ENCODE measurements around the gene MARVELD3. TPM values are rescaled to one million over a fixed set of nuclear protein-coding genes. Genes with fewer than 3 reads are reported as not detected.
A peak's percentile ranks its signal among the peaks of the same experiment; 100 is the strongest.

MARVELD3 gene
- total RNA-seq, 2 donors from 2014 or later: 51.0 to 79.0 TPM

DNA sequence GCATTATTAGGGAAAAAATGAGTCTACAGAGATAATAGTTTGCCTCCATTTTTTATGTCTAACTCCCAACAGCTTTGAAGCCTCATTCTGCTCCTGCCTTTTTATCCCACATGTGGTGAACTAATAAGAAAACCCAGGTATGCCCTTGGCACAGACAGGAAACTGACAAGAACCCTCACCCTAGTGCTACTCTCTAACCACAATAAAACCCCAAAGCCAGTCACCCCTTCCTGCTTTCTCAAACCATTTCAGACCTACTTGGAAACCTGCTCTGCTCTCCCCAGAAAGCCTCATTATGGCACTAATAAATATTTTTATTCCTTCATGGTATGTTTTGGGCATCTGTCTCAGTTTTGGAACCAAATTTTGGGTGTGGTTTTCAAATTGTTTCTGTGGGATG, 3.9 kb upstream of the MARVELD3 start:
- Histone ChIP-seq H3K9me3 (no peaks in the 10 kb centered on the region), H3K27me3 (peaks cover 10% of the 10 kb centered on the region), H3K4me3 (no peak overlapping the region), H3K9ac (ENCODE audit: low read depth in 2 of 2, low read length in 2 of 2) (no peak overlapping the region), H3K27ac (no peak overlapping the region), H3K4me1 (no peaks in the 10 kb centered on the region), H3K36me3 (no peaks in the 10 kb centered on the region)
- intact Hi-C loops (cut with DNase I): no loop called here
- TF ChIP-seq, protein P1, sequence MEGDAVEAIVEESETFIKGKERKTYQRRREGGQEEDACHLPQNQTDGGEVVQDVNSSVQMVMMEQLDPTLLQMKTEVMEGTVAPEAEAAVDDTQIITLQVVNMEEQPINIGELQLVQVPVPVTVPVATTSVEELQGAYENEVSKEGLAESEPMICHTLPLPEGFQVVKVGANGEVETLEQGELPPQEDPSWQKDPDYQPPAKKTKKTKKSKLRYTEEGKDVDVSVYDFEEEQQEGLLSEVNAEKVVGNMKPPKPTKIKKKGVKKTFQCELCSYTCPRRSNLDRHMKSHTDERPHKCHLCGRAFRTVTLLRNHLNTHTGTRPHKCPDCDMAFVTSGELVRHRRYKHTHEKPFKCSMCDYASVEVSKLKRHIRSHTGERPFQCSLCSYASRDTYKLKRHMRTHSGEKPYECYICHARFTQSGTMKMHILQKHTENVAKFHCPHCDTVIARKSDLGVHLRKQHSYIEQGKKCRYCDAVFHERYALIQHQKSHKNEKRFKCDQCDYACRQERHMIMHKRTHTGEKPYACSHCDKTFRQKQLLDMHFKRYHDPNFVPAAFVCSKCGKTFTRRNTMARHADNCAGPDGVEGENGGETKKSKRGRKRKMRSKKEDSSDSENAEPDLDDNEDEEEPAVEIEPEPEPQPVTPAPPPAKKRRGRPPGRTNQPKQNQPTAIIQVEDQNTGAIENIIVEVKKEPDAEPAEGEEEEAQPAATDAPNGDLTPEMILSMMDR (IDR thresholded peaks at IDR 0.05): no peak
- no peak for DNase-seq

DNA sequence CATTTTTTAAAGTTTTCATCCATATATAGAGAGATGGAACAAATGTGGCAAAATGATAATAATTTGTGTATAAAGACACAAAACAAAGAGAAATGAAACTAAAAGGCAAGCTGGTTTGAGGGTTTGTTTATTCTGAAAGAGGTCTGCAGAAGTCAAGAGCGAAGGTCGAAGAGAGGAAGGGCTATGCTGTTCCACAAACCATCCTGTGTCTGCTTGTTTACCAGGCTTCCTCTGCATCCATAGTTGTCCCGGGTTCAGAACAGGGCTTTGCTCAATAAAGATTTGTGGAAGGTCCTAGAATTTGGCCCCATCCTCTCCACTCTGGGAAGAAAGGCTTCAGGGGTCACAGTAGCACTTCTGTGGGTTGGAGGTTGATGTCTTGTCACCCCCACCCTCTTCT, 2.4 kb upstream of the MARVELD3 start:
- H3K27me3 ChIP-seq: peaks cover 10% of the 10 kb centered on the region
- H3K36me3 ChIP-seq: no peaks in the 10 kb centered on the region
- no peaks in the 10 kb centered on the region for H3K4me1 ChIP-seq
- no peak overlapping the region for H3K27ac ChIP-seq
- intact Hi-C loops (cut with DNase I): no loop called here
- no peak for DNase-seq
- no peaks in the 10 kb centered on the region for H3K9me3 ChIP-seq
- H3K9ac ChIP-seq (ENCODE audit: low read depth in 2 of 2, low read length in 2 of 2): no peak overlapping the region
- H3K4me3 ChIP-seq: no peak overlapping the region
- TF ChIP-seq, protein P1 (IDR thresholded peaks at IDR 0.05): no peak

DNA sequence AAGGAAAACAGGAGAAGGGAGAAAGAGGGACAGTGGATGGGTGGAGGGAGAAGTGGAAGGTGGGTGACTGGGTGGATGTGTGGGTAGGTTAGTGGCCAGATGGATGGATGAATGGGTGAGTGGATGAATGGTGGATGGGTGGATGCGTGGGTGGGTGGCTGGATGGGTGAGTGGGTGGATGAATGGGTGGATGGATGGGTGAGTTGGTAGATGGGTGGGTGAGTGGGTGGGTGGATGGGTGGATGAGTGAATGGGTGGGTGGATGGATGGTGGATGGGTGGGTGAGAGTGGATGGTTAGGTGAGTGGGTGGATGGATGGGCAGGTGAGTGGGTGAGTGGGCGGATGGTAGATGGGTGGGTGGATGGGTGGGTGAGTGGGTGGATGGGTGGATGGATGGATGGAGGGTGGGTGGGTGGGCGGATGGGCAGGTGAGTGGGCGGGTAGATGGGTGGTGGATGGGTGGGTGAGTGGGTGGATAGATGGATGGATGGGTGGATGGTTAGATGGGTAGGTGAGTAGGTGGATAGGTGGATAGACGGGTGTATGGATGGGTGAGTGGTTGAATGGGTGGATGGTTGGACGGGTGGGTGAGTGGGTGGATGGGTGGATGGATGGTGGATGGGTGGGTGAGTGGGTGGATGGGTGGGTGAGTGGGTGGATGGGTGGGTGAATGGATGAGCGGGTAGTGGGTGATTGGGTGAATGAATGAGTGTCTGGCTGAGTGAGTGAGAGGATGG, 702 bp upstream of the MARVELD3 start:
- Histone ChIP-seq H3K4me1 (no peaks in the 10 kb centered on the region), H3K27ac (no peak overlapping the region), H3K4me3 (no peak overlapping the region), H3K9ac (ENCODE audit: low read depth in 2 of 2, low read length in 2 of 2) (no peak overlapping the region), H3K9me3 (no peaks in the 10 kb centered on the region), H3K27me3 (peaks cover 10% of the 10 kb centered on the region), H3K36me3 (no peaks in the 10 kb centered on the region)
- TF ChIP-seq, protein P1 (IDR thresholded peaks at IDR 0.05): no peak
- intact Hi-C loops (cut with DNase I): loop anchor here (5.0 kb wide), 1 partner anchor 117 kb away; no protein-coding TSS in a partner anchor
- no peak for DNase-seq

DNA sequence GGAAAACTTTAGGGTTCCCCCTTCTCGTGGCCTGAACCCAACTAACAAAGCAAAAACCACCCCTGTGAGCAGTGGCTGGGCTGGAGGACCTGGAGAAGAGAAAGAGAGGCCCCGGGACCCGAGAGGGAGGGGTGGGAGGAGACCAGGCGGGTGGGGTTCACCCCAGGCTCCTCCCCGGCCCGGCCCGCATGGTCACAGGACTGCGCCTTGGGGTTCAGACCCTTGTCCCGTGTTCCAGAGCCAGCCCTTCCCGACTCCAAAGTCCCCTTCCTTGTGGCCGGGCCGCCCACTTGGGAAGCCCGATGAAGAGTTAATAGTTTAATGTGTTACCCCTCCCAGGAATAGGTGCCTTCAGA, 852 bp downstream of the MARVELD3 start:
- TF ChIP-seq, protein P1 (IDR thresholded peaks at IDR 0.05): no peak
- Histone ChIP-seq H3K4me1 (no peaks in the 10 kb centered on the region), H3K9ac (ENCODE audit: low read depth in 2 of 2, low read length in 2 of 2) (peak overlapping the region; percentile 87 to 88), H3K9me3 (no peaks in the 10 kb centered on the region), H3K27ac (peak overlapping the region; percentile 83), H3K4me3 (peak overlapping the region; percentile 77), H3K27me3 (peaks cover 10% of the 10 kb centered on the region), H3K36me3 (no peaks in the 10 kb centered on the region)
- peak; percentile 92 for DNase-seq
- intact Hi-C loops (cut with DNase I): loop anchor here (5.0 kb wide), 1 partner anchor 115 kb away; no protein-coding TSS in a partner anchor

DNA sequence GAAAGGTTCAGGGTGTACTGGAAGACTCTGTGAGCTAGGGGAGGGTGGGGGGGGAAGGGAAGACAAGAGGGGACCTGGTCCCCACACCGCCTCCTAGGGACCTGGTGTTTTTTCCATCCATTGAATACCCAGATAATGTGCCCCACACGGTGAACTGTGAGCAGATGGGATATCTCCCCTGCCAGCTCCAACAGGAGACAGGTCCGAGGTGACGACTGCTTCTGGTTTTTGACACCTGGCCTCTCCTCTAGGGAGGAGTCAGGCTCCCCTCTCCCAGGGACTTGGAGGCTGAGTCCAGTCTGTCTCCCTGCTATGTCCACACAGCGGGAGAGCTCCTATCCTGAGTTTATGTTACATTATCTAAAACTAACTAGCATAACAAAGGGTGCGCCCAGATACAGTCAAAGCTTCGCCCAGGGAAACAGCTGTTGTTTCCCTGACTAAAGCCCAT, 1.8 kb downstream of the MARVELD3 start:
- intact Hi-C loops (cut with DNase I): loop anchor here (5.0 kb wide), 1 partner anchor 115 kb away; no protein-coding TSS in a partner anchor
- no peaks in the 10 kb centered on the region for H3K9me3 ChIP-seq
- H3K27ac ChIP-seq: peak overlapping the region; percentile 83
- H3K4me3 ChIP-seq: peak overlapping the region; percentile 77
- H3K9ac ChIP-seq (ENCODE audit: low read depth in 2 of 2, low read length in 2 of 2): peak overlapping the region in 1 of 2 donors; percentile 87
- TF ChIP-seq, protein P1 (IDR thresholded peaks at IDR 0.05): no peak
- no peaks in the 10 kb centered on the region for H3K4me1 ChIP-seq
- H3K36me3 ChIP-seq: no peaks in the 10 kb centered on the region
- DNase-seq: peak; percentile 49
- peaks cover 10% of the 10 kb centered on the region for H3K27me3 ChIP-seq
